Astrocyte (in vitro differentiated cells and primary cell): ENCODE measurements around the gene CD48.

Source experiments
- EZH2 ChIP-seq: IDR thresholded peaks from 2 replicates; pipeline ENCODE4 v1.6.1; 2012; ENCODE audit warnings: mild to moderate bottlenecking, low read length, inconsistent platforms; ENCODE audit not compliant: insufficient read depth
- TF ChIP-seq, protein P1 (sequence below): IDR thresholded peaks from 2 replicates; pipeline ENCODE4 v1.5.1; 2011; ENCODE audit warnings: low read depth, mild to moderate bottlenecking, inconsistent platforms, low read length, moderate library complexity; ENCODE audit not compliant: insufficient read depth

DNA sequence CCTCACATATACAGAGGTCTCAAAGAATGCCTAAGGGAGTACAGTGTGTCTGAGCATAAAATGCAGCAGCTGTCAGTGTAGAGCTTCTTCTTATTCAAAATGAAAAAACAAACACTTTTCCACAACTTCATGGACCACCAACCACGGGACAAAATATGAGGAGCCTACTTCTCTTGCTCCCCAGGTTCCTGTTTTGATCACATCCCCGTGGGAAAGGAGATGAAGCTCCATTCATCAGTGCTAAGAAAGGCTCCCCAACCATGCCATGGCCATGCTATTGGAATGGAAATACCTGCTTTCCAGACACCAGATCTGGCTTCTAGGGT, 383 bp downstream of the CD48 start:
- TF ChIP-seq, protein P1, sequence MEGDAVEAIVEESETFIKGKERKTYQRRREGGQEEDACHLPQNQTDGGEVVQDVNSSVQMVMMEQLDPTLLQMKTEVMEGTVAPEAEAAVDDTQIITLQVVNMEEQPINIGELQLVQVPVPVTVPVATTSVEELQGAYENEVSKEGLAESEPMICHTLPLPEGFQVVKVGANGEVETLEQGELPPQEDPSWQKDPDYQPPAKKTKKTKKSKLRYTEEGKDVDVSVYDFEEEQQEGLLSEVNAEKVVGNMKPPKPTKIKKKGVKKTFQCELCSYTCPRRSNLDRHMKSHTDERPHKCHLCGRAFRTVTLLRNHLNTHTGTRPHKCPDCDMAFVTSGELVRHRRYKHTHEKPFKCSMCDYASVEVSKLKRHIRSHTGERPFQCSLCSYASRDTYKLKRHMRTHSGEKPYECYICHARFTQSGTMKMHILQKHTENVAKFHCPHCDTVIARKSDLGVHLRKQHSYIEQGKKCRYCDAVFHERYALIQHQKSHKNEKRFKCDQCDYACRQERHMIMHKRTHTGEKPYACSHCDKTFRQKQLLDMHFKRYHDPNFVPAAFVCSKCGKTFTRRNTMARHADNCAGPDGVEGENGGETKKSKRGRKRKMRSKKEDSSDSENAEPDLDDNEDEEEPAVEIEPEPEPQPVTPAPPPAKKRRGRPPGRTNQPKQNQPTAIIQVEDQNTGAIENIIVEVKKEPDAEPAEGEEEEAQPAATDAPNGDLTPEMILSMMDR = no peak
- no peak for TF ChIP-seq EZH2
